GM18499 (cell line): ENCODE results near the gene RALGPS1.

Experiments used
- ATAC-seq: cut with Tn5 transposase; IDR thresholded peaks from one replicate; pipeline ENCODE4 v1.9.1; 2021; ENCODE audit warnings: moderate number of reproducible peaks; ENCODE audit not compliant: insufficient read depth, unreplicated experiment

The RALGPS1 gene

DNA sequence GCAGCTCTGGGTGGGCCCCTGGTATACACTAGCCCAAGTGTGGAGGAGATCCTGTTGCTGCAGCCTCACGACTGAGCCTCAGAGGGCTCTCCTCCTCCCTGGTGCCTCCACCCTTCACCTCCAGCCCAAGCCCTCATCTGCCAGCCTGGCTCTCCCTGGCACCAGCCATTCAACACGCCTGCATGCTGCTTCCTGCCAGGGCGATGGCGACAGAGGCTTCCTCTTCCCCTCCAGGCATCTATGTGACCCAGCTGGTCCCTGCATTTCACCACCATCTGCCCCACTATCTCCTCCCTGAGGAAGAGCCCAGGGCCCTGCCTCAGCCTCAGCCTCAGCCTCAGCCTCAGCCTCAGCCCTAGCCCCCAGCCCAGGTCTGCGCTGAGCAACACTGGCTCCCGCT lies 262.6 kb downstream of the RALGPS1 start:
- no peak for ATAC-seq

DNA sequence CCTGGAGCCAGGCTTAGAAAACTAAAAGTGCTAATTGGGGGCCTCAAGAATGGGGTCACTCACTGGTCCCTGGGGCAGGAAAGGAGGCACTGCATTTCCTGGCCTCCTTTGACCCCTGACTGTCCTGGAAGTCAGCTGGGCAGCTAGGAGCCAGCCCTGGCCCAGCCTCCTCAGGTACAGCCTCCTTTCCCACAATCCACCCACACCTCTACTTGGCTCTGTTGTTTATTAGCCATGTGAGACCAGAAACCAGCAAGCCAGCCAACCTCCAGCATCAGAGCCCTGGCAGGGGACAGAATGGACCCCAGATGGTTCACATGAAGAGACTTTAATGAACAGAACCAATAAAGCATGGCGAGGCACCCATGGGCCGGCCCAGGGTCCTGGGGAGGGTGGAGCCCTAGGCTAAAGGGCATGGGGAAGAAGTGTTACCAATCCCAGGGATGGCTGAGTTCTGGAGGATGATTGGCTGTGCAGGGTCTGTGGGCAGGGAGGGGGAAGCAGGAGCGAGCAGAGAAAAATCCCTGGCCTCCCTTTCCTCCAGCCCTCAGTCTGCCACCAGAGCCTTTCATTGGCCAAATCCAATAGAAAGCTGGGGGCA lies 263.2 kb downstream of the RALGPS1 start:
- no peak for ATAC-seq

DNA sequence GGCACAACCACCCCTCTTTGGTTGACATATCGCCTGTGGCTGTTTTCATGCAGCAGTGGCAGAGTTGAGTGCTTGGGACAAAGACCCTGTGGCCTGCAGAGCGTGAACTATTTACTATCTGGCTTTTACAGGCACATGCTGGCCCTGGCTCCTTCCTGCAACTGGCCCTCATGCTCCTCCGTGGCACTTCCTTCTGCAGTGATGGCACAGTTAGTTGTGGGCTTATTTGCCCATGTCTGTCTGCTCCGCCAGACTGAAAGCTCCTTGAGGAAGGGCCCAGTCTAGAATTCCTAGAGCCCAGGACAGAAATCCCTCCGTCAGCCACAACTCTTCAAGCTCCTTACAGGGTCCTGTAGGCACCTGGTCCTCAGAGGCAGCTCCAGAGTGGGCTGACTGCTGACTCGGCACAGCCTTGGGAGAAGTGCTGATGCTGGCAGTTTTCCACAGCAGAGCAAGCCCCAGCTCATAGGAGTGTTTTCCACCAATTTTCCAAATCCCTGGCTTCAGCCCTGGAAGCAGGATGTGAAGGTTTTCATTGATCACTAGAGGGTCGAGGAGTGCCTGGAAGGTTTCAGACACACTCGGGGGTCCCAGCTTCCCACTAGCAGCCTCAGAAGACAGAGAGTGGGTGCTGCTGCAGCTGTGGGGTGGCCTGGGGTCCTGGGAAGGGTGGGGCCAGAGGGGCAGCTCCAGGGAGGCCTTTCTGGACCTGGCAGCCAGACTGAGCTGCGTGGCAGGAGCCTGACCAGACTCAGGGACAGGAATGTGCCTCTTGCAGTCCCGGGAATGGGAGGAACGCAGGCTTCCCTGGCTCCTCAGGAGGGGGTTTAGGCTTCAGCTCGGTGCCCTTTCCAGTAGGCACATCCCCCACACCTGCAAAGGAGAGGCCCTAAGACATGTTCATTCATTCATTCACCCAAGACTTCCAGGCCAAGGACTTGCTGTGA lies 264.4 kb downstream of the RALGPS1 start:
- ATAC-seq: no peak

DNA sequence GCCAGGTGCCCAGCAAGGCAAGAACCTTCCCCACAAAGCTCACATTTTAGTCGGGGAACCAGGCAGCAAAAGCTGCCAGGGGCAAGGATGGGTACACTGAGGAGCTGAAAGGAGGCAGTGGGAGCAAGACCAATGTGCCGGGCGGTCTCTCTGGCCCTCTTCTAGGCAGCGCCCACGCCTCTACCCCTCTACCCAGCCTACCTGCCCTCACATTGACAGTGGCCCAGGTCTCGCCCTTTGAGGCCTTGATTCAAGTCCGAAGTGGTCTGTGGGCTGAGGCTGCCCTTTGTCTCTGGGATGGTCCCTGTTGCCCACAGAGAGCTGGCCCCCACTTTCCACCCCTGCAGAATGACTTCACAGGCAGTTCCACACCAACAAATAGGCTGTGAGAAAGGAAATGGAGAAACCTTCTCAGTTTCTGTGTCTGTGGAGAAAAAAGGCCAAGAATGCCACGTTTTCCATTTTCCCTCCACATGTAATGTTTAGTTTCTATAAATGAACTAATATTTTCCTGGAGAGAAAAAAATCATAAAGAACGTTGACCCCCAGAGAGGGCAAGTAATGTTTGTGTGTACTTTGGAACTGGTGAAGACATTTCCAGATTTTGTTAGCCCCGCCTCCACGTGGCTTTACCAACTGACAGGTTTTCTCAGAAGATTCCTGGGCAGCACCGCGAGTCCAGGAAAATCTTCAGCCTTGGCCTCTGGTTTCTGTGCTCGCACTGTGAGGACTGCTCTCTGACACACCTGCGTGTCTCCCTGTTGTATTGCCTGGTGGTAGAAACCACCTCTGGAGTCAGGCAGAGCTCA lies 265.3 kb downstream of the RALGPS1 start:
- no peak for ATAC-seq

DNA sequence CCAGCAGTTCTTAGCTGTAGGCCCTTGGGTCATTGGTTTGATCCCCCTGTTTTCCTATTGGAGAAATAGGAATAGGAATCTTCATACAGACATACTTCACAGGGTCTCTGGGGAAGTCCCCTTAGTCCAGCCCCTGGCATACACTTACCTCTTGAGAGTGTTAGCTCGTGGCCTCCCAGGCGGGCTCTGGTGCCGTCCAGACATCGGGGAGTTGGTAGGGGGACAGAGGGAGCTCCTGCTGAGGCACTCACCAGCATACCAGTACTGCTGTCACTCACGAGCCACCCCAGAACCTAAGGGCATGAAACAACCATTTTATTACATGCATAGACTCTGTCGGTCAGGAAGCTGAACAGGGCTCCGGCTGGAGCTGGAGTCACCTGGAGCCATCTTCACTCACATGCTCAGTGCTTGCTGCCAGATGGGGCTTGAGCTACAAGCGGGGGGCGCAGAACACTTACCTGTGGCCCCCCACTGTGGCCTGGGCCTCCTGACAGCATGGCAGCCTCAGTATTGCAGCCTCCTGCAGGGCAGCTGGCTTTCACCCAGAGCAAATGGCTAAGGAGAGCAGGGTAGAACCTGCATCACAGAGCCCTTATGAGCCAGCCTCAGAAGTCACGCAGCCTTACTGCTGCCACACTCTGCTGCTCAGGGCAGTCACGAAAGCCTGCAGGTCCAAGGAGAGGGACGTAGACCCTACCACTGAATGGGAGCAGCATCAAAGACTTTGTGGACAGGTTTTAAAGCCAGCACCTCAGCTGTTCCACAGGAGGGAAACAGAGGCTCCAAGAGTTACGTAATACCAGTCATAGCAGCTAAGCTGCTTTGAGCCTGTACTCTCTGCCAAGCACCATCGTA lies 266.1 kb downstream of the RALGPS1 start:
- ATAC-seq: no peak

DNA sequence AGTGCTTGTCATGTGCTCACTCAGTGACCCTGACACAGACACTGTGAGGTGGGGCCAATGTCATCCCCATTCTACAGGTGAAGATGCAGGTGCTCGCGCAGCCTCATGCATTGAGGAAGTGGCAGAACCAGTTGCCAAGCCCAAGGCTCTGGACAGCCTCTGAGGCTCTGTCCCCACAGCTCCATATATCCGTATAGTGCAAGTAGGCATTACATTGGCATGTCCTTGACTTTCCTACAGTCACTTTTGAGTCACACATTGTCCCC lies 266.7 kb downstream of the RALGPS1 start:
- ATAC-seq: no peak

DNA sequence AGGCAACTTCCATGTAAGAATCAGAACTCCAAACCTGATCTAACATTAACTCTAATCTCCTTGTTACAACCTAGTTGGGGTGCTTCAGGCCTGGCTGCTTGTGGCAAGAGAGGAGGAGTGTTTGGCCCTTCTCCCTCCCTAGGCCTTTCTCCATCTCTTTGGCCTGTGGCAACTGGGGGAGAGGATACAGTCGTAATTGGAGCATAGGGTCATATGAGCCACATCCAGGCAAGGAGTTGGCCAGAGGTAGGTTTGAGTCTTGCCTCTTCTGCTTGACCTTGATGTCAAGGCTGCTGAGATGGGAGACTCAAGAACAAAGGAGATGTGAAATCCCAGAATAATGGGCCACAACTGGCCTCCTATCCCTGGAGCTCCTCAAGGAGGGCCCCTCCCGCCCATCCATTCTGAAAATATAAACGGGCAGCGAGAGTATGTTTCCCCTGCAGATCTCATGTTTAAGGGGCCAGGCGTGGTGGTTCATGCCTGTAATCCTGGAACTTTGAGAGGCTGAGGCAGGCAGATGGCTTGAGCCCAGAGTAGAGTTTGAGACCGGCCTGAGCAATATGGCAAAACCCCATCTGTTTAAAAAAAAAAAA lies 267.1 kb downstream of the RALGPS1 start:
- no peak for ATAC-seq

DNA sequence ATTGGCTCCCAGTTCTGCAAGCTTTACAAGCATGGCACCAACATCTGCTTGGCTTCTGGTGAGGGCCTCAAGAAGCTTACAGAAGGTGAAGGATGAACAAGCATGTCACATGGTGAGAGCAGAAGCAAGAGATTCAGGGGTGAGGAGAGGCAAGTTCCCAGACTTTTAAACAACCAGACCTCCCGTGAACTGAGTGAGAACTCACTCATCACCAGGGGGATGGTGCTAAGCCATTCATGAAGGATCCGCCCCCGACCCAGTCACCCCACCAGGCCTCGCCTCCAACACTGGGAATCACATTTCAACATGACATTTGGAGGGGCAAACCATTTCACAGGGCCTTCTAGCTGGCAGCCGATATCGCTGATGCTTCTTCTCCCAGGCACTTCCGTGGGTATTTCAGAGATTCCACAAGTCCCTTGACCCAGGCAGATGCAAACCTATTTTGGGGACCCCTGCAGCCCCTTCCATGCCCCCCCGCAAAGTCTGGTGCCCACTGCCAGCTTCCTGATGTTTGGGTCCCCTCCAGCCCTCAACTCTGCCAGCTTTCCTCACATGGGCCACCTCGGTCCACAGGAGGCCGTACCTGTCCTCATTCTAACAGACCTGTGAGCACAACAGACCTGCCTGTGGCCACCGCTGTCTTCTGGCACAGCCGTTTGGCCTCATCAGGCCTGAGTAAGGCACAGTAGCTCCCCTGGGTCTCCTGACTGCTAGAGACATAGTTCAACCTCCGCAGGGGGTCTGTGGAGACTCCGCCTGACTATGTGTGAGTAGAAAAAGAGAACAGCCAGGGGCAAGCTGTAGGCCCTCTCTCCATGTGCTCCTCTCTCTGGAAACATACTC lies 268.5 kb downstream of the RALGPS1 start:
- no peak for ATAC-seq

DNA sequence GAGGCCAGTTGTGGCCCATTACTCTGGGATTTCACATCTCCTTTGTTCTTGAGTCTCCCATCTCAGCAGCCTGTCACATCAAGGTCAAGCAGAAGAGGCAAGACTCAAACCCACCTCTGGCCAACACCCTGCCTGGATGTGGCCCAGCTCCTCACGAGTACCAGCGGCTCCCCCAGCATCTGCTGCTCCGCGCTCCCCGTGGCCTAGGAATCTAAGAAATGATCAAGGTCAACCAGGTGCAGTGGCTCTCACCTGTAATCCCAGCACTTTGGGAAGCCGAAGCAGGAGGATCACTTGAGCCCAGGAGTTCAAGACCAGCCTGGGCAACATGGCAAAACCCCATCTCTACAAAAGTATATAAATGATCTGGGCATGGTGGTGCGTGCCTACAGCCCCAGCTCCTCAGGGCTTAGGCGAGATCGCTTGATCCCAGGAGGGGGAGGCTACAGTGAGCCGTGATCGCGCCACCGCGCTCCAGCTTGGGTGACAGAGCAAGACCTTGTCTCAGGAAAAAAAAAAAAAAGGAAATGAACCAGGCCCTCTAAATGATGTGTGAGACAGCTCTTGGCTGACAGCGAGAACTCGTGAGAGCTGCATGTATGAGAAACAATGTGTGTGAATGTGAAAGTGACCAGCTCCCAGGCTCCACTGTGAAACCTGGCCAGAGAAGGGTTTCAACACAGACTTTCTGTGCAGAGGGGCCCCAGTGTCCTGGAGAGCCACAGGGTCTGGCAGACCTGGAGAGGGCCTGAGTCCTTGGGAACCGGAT lies 269.4 kb downstream of the RALGPS1 start:
- peak; percentile 60 for ATAC-seq

DNA sequence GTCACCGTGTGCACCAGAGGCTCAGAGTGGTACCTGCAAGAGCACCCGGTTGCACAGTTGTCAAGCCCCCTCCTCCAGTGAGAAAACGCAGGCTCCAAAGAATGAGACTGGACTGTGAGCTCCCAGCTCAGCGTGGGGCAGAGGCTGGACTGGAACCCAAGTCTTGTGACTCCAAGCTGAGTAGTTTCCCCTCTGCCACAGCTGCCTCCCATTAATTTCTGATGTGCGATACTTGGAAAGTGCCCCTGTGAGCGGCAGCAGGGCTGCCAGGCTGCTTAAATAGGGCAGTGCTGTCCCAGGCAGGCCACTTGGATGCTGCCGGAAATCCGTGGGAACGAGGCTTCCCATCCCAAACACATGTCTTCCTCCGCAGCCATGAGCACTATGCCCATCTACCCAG lies 270.1 kb downstream of the RALGPS1 start:
- ATAC-seq: no peak

DNA sequence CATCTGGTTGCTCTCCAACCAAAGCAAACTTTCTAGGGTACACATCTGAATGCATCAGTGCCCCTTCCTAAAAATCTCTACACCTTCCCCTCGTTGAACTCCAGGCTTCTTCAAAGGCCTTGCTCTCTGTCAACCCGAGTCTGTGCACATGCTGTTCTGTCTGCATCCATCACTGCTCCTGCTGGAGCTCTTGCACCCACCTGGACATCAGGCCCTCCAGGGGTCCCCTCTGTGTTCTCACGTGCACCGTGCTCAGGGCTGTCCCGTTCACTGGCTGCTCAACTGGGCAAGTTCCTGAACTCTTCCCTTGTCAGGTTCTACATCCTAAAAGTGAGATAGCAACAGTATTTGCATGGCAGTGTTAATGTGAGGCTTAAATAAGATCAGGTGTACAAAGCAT lies 270.6 kb downstream of the RALGPS1 start:
- ATAC-seq: no peak

DNA sequence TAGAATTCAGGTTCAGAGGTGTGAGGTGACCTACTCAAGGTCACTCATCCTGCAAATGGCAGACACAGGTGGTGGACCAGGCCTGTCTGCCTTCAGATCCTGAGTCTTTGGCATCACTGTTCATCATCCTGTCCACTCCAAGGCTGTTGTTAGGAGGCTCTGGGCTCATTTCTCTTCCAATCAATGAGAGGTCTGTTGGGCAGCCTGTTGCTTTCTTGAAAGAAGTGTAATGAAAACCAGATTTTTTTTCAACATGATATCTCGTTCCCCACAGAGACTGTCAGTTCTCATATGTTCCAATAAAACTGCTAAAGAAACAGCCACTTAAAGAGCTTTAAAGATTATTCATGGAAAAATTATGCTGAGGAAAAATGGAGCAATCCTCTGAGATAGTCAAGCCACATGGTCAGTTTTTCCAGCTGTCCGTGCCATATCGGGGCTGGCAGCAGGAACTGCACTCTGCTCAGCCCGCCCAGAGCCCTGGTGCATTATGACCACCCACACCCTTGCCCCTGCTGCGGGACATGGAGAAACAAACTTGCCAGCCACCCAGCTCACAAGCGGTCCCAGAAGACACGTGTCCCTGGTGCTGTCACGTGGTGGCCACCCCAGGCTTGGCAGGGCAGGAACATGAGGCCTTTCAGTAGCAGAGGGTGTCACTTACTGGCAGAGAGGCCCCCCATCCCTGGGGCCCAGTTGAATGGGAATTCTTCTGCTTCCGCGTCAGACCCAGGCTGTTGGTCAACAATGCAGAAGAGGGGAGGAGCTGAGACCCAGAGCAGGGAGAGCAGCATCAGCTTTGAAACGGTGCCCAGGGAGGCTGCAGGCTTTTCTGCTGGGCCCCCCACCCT lies 271.6 kb downstream of the RALGPS1 start:
- ATAC-seq: no peak

DNA sequence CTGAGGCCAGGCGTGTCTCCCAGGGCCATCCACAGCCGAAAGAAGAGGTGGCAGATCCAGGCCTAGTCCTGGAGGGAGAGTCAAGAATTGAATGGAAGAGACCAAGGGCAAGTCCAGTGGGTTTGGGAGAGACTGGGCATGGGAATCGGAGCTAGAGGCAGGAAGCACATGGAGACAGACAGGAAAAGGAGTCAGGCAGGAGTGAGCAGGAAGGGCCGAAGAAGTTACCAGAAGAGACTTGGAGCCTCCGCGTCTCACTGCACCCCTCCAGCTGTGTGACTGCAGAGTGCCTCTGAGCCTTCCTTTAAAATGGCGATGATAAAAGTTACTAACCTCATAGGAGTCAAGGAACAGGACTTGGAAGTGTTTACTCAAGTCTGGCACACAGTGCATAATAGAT lies 272.2 kb downstream of the RALGPS1 start:
- no peak for ATAC-seq

DNA sequence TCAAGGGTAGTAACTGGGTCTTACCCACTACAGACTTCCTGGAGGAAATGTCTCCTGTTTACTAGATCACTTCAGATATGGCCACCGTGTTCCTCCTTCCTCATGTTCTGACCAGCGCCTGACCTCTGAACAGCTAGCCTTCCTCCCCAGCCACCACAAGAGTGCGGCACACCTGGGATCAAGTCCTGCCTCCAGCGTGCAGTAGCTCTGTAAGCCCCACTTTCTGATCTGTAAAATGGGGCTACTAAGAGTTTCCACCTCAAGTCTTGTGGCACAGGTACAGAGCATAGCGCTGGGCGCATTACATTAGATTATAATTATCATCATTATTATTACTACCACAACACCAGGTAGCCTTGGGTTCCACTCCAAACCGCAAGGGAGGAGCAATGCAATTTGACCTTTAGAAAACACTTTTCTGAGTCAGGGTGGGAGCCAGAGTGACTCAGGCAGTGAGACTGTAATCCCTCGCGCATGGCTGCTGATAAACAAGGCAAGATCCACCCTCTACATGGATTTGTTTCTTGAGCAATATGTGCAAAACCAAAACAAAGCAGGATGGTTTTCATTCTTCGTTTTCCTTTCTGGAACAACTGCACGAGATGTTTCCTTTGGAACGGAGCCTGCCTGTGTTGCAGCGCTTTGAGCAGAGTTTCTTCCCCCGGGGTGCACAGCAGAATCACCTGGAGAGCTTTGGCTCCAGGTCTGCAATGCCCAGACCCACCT lies 272.8 kb downstream of the RALGPS1 start:
- no peak for ATAC-seq

DNA sequence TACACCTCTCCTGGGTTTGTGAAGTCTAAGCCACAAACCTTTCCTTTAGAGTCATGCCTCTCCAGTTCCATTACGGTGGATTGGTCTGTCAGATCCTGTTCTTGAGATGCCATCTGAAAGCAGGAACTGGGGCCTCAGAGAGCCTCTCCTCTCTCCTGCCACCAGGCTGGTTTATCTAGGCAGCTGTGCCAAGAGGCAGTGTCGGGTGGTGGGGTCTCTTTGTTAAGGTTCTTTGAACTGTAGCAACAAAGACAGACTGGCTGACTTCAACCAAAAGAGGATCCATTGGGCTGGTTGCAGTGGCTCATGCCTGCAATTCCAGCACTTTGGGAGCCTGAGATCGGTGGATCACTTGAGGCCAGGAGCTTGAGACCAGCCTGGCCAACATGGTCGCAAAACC lies 273.8 kb downstream of the RALGPS1 start:
- ATAC-seq: no peak

DNA sequence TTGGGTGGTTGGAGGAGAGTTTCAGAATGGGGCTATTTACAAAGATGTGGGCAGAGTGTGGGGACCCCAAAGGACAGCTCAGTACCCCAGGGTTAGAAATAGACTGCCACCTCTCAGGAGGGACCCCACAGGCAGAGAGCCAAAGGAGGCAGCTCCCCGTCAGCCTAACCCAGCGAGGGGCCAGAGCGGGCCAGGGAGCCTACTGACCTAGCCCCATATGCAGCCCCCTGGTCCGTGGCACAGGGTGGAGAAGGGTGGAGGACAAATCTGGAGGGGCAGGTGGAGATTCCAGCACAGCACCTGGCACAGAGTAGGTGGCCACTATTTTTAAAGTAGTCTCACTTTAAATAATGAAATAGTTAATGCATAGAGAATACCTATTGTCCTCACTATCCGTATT lies 275.0 kb downstream of the RALGPS1 start:
- ATAC-seq: no peak

DNA sequence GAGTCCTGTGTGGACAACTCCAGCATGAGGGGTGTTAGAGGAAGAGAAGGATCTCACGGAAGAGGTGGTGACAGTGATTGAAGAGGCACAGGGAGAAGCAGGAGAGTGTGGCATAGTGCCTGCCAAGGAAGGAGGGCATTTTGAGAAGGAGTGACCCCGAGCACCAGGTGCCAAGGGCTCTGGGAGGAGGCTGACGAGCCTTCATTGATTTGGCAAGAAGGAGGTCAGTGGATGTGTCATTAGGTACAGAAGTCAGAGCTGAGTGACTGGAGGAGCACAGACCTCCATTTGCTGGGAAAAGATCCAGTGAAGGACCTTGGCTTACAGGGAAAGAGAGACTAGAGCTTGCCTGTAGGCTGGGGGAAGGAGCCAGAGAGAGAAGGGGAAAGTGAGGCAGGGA lies 278.2 kb downstream of the RALGPS1 start:
- no peak for ATAC-seq
